Tongue (tissue), 2 donors: ENCODE results near the gene TMEM87B. TPM values are rescaled to one million over a fixed set of nuclear protein-coding genes. Genes with fewer than 3 reads are reported as not detected.
A peak's percentile ranks its signal among the peaks of the same experiment; 100 is the strongest.
"Not testable (repeated sequence)": the region's sequence is repeated elsewhere in the genome, so short reads cannot be mapped to it uniquely, and the experiment has no call there.

Source experiments
- DNase-seq: peaks from one replicate; pipeline ENCODE4 v3.0.0-alpha.2; 2015
- total RNA-seq: library from RNA; depleted of rRNA; stranded (reverse); fragments of >200 nt; gene quantifications from one replicate; pipeline ENCODE4 v1.2.3, GENCODE V29; 2014

Gene TMEM87B
- total RNA-seq, 1 donor from 2014 or later, result 26.4 TPM

GRCh38 chr2:112033600-112033999 is 21.5 kb upstream of the TMEM87B start:
- no peak for DNase-seq

- no peak for DNase-seq
Observed at GRCh38 chr2:112034924-112035323, 20.1 kb upstream of the TMEM87B start.

DNA sequence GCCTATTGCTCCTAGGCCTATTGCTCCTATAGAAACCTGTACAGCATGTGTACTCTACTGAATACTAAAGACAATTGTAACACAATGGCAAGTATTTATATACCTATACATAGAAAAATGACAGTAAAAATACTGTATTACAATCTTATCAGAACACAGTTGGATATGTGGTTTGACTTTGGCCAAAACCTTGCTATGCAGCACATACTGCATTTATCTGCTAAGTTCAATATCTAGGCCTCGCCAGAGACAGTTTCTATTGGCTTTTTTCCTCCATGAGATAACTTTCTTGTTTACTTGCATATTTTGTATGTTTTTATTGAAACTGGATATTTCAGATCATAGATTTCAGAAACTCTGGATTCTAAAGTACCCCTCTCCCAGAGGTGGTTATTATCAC is 19.3 kb upstream of the TMEM87B start:
- DNase-seq, result no peak

- not testable (repeated sequence) for DNase-seq
Observed at GRCh38 chr2:112039556-112039955, 15.5 kb upstream of the TMEM87B start.

DNA sequence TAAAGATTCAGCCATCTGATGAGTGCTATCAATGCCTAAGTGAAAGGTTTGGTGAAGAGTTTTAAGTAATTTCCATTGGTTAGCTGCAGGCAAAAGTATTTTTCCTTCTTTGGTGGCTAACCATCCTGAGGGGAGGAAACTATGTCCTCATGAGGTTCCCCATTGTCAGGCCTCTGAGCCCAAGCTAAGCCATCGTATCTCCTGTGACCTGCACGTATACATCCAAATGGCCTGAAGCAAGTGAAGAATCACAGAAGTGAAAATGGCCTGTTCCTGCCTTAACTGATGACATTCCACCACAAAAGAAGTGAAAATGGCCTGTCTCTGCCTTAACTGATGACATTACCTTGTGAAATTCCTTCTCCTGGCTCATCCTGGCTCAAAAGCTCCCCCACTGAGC is 15.0 kb upstream of the TMEM87B start:
- DNase-seq, result not testable (repeated sequence)

GRCh38 chr2:112041460-112041859 is 13.6 kb upstream of the TMEM87B start:
- not testable (repeated sequence) for DNase-seq

DNA sequence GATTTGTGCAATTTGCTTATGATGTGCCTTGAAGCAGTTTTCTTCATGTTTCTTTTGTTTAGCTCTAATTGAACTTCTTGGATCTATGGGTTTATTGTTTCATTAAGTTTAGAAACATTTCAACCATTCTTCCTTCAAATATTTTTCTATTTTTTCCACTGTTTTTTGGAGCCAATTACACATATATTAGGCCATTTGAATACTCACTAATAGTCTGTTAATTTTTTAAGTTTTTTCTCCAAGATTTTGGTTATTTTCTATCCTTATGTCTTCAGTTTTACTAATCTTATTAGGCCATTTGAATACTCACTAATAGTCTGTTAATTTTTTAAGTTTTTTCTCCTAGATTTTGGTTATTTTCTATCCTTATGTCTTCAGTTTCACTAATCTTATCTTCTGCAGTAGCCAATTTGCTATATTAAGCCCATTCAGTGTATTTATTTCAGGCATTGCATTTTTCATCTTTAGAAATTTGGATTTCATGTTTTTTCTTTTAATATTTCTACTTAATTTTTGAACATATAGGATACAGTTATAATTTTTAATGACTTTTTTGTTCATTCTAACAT is 9.5 kb upstream of the TMEM87B start:
- DNase-seq, result no peak

- DNase-seq, result no peak
Observed at GRCh38 chr2:112046231-112046630, 8.8 kb upstream of the TMEM87B start.

DNA sequence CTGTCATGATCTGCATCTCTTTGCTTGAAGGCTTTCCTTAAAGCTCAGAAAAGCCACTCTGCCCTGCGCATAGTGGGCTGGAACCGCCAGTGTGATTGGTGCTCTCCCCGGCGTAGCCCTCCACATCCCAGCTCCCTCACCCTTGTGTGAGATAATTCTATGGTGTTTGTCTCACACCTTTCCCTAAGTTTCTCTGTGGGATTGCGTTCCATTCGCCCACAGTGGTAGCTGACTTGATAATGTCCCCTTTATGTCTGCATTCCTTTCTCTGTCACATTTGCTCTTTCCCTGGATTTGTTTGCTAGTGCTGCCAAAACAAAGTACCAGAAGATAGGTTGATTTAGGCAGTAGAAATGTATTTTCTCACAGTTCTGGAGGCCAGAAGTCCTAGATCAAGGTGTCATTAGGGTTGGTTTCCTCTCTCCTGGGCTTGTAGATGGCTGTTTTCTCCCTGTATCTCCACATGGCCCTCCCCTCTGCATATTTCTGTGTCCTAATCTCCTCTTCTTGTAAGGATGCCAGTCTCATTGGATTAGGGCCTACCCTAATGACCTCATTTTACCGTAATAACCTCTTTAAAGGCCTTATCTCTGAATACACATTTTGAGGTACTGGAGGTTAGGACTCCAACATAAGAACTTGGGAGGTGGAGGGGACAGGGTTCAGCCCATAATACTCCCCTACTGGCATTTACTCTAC is 7.4 kb upstream of the TMEM87B start:
- DNase-seq, result no peak

GRCh38 chr2:112048236-112048592 is 6.9 kb upstream of the TMEM87B start:
- no peak for DNase-seq

DNA sequence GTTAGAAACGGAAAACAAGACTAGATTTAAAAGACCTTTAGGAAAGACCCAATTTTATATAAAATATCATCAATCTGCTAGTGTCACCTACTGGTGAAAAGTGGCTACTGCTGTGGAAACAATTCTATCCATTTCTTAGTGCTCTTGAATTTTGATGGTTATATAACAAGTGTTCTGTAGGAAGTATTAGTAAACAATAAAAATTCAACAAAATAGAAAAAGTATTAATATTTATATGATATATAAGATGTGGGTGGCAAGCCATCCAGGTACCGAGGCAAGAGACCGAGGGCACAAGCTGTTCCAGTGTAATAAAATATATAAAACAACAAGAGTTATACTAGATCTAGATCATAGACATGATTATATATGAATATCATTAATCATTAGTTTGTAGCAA is 6.2 kb upstream of the TMEM87B start:
- DNase-seq, result peak; percentile 80

DNA sequence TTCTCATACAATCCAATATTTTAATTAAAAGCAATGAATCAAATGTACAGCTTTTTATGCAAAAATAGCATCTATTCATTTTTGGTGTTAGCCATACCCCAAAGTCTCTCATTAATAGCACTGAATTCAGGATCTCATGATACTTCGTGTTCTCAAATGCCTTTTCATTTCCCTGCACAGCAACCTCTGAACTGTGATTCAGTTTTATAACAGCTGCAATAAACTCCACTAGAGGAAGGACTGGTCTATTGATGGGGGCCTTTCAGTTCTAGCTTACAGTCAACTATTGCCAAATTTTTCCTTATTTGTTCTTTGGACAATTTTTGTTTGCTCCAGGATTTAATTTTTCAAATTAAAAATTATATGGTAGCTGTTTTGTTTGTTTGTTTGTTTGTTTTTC is 4.8 kb upstream of the TMEM87B start:
- no peak for DNase-seq

- peak; percentile 98 for DNase-seq
Observed at GRCh38 chr2:112053917-112054846, 887 bp upstream of the TMEM87B start.

DNA sequence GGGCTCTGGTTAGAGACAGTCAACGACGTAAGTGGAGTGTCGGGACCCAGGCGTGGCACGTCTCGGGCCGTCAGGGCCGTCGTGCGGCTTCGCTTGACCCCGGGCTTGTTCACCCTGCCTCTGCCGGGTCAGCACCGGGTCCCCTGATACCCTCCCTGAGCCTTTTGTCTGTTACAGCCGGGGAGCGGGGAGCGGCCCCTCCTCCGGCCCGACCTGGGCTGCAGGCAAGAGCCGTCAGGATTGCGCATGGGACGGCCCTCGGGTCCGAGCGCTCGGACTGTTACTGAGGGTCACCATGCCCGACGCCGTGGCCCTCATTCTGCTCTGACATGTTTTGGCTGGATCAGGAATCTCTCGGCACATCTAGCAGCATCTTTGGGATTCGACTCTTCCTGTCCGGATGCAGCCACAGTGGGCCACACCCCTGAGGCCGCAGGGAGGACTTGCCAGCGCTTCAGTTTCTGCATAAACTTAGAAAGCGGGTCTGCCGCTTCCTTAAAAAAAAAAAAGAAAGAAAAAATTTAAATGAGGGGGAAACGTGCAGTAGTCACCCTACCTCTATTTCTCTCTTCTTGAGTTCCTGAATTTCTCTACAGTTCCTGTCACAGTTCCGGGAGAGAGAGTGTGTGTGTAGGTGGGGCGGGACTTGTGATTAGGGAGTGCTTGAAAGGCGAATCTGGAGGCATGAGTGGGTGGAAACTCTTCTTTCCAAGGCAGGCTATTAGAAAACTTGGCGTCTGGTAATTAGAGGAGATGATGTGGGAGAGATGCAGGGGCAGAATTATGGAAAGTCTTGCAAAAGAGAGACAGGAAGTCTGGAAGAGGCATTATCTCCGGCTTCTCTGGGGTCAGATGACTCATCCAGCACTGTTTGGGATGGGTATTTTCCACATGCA is 909 bp downstream of the TMEM87B start:
- DNase-seq, result peak; percentile 87

DNA sequence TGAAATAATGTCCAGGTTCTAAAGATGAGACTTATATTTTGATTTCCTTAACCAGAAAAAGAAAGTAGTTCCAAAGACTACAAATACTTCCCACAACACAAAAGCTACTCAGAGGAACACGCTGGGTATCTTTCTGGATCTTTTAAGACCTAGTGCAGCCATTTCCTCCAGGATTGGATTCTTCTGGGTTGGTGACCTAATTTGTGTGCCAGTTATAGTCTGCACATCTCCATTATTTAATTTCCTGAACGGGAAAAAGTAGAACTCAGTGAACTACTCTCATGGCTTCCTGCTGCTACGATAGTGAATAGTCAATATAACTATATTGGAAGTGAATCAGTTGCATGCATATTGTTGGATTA is 1.5 kb downstream of the TMEM87B start:
- DNase-seq, result no peak

GRCh38 chr2:112059671-112060070 is 4.6 kb downstream of the TMEM87B start:
- DNase-seq, result no peak

- no peak for DNase-seq
Observed at GRCh38 chr2:112061299-112061698, 6.2 kb downstream of the TMEM87B start.

DNA sequence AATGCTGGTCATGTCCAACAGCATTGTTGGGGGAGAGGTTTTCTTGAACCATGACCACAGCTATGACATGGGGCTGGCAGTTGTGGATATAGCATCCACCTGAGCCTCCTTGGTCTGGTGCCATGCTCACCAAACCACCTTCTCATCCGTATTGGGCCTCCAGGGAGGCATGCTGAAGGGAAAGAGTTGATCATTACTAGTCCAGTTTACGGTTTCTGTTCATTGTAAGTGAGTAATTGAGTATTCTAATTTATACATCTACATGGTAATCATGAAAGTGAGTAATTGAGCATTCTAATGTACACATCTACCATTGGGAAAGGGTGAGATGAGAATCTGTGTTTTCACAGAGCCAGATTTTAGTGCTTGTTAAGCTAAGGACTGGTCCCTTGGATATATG is 6.8 kb downstream of the TMEM87B start:
- no peak for DNase-seq

DNA sequence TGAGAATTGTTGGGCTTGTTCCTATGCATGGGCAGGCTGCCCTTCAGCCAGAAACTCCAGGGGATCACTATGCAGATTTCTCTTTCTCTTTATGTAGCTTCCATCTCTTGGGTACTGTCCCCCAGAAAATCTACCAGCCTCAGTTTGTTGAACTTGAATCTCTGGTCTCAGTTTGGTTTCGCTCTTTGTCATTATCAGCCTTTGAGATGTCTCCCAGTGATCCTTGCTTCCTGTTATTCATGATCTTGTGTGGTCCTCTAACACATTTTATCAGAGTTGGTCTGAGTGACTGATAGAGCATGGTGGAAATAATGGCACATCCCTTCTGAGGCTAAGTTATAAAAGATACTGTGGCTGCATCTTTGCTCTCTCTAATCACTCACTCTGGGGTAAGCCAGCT is 7.8 kb downstream of the TMEM87B start:
- no peak for DNase-seq

- DNase-seq, result no peak
Observed at GRCh38 chr2:112065486-112065885, 10.4 kb downstream of the TMEM87B start.

DNA sequence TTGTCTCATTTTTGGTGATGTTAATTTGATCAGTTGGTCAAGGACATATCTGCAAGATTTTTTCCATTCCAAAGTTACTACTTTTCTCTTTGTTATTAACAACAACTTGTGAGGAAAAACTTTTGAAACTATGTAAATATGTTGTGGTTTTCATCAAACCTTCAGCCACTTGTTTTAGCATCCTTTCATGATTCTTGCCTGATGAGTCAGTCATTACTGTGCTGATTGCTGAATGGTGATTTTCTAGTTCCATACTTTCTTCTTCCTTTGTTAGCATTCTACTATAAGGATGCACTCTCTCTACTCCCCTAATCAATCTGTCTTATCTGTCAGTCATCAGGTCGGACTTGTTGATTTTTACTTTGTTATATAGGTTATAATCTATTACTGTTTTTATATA is 10.9 kb downstream of the TMEM87B start:
- DNase-seq, result no peak

DNA sequence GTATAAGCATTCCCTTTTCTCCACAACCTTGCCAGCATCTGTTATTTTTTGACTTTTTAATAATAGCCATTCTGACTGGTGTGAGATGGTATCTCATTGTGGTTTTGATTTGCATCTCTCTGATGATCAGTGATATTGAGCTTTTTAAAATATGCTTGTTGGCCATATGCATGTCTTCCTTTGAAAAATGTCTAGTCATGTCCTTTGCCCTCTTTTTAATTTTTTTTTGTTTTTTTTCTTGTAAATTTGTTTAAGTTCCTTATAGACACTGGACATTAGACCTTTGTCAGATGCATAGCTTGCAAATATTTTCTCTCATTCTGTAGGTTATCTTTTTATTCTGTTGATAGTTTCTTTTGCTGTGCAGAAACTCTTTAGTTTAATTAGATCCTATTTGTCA is 14.7 kb downstream of the TMEM87B start:
- not testable (repeated sequence) for DNase-seq
